ENCODE measurements around the gene TCAP.
"Not testable (repeated sequence)": the region's sequence is repeated elsewhere in the genome, so short reads cannot be mapped to it uniquely, and the experiment has no call there.

The TCAP gene

DNA sequence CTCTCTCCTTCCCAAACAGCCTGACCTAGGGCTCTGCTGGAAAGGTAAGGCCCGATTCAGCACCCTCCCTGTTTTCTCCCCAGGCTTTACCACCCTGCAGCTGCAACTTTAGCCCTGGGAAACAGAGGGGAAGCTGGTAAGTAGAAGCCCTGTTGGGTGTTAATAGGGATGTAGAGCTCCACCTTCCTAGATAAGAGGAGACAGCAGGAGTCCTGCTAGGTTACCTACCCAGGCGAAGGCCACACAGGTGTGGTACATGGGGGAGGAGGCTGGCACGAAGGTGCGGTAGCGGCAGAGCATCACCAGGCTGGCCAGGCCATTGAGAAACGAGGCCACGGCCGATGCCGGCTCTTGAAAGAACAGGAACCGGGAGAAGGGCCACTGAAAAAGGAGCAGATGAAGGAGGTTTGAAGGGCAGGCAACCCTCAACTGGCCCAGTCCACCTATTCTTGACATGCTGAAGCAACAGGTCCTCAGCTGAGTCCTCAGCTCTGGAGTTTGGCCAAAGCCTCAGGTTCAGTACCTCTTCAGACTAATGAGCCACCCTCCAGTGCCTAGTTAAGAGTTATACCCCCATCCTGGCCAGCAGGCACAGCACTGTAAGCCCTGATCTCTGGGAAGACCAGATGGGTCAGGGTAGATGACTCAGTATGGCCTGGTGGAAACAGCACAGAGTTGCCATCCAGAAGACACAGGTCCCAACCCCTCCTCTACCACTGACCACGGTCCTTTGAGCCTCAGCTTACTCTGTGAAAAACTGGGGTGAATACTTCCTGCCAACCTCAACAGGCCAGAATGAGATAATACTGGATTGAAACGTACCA, 19.4 kb downstream of the TCAP start:
- DNase-seq, result no peak

GRCh38 chr17:39687101-39687545, 22.0 kb downstream of the TCAP start:
- DNase-seq, result no peak

DNA sequence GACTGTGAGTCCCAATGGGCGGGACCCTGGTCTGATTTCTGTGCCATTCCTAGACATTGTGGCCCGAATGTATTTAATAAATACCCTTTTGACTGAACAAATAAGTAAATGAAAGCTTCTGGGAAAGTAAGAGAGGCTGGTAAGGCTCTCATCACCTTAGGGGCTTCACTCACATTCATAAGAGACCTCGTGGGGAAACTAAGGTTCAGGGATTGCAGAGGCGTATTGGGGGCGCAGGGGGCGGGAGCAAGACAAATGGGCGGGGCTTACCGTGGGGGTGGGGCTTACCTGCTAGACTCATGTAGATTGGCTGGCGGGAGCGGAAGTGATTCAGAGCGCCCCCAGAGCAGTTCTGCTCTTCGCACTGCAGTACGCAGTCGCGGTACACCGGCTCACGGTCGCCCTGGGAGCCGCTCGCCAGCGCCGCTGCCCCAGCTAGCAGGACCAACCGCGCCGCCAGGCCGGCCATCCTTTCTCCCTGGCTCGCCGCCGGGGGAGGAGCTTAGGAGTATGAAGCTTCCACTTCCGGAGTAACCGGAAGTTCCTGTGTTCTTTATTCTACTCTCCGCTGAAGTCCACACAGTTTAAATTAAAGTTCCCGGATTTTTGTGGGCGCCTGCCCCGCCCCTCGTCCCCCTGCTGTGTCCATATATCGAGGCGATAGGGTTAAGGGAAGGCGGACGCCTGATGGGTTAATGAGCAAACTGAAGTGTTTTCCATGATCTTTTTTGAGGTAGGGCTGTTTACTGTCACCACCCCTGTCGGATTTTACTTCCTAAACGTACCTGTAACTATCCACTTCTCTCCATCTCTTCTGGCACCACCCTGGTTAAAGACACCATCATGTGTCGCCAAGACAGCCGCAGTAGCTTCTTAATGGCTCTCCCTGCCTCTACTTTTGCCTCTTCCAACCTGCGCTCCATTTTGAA, 22.7 kb downstream of the TCAP start, which contains the start of gene PGAP3:
Gene PGAP3 (minus strand): TSS at position 512 of the 929 bp plus-strand sequence. CDS start 43 bp downstream, at position 469.
- peak; percentile 90 for DNase-seq

DNA sequence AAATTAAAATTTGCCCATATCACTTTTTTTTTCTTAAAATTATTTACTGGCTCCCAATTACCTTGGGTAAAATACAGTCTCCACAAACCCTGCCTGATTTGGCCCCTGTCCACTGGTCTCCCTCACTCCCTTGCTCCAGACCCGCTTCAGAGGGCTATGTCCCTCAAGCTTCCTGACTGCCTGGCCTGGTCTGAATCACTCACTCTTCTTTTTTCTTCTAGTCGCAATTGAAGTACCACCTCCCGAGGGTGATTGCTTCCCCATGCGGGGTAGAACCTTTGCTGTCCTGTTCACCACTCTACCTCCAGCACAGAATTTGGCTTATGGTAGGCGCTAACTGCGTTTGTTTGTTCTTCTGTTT, 23.3 kb downstream of the TCAP start:
- no peak for DNase-seq

- no peak for DNase-seq
Observed at GRCh38 chr17:39688945-39689344, 23.8 kb downstream of the TCAP start.

- no peak for DNase-seq
Observed at GRCh38 chr17:39694593-39694992, 29.4 kb downstream of the TCAP start.

- no peak for DNase-seq
Observed at GRCh38 chr17:39695089-39695474, 29.9 kb downstream of the TCAP start.

DNA sequence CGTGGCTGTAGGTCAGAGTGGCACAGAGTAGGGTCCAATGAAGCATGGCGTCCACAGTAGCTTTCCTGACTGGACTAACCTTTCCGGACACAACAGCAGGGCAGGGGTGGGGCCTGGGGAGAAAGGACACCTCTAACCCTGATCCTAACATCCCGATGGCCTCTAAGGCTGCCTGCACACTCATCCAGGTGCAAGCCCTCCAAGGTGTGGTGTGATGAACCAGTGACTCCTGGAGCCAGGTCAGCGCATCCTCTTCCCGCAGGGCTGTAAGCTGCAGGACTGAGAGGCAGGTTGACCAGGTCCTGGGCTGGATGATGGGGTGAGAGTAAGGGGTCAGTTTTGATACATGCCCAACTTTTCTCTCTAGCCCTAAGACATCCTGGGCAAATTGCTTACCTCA, 31.6 kb downstream of the TCAP start:
- DNase-seq, result no peak

DNA sequence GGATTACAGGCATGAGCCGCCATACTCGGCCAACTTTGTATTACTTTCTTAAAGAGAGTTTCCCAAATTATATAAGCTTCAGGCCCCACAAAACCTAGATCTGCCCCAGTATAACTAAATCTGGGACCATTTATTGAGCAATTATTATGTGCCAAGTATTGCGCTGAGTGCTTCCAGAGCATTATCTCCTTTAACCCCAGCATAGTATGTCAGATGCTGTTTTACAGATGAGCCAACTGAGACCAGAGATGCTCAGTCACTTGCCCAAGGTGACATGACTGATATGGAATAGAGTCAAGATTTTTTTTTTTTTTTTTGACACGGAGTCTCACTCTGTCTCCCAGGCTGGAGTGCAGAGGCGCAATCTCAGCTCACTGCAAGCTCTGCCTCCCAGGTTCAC, 32.8 kb downstream of the TCAP start:
- DNase-seq, result no peak

- DNase-seq, result not testable (repeated sequence)
Observed at GRCh38 chr17:39699157-39699817, 34.1 kb downstream of the TCAP start.

- DNase-seq, result peak; percentile 79
Observed at GRCh38 chr17:39699818-39700147, 34.6 kb downstream of the TCAP start, which contains the start of gene ERBB2. TSS of gene ERBB2 (plus strand) at chr17:39700064. CDS start at chr17:39700239, 175 bp downstream.

GRCh38 chr17:39700148-39700987, 35.2 kb downstream of the TCAP start:
- DNase-seq, result peak; percentile 8

GRCh38 chr17:39701012-39701783, 36.0 kb downstream of the TCAP start:
- no peak for DNase-seq

DNA sequence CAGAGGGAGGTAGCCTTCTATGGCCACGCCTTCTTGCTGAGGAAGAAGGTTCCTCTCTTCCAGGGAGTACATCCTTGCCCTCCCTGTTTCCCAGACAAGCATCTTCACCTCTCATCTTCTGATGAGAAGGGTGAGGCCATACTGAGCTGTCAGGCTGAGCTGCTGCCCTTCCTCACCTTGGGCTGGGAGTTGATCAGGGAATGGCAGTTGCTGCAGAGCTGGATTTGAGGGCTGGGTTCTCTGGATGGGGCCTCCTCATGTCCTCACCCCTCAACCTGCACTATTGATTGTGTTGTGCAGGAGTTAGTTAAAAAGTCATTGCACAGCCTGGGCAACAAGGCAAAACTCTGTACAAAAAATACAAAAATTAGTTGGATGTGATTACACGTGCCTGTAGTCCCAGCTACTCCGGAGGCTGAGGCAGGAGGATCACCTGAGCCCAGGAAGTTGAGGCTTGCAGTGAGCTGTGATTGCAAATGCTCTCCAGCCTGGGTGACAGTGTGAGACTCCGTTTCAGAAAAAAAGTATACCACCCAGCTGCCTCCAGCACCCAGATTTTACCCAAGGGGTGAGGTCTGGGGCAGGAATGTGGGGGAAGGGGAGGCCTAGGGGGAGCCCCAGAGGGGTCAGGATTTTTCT, 36.8 kb downstream of the TCAP start:
- DNase-seq, result no peak

- DNase-seq, result no peak
Observed at GRCh38 chr17:39702901-39703893, 38.0 kb downstream of the TCAP start.

DNA sequence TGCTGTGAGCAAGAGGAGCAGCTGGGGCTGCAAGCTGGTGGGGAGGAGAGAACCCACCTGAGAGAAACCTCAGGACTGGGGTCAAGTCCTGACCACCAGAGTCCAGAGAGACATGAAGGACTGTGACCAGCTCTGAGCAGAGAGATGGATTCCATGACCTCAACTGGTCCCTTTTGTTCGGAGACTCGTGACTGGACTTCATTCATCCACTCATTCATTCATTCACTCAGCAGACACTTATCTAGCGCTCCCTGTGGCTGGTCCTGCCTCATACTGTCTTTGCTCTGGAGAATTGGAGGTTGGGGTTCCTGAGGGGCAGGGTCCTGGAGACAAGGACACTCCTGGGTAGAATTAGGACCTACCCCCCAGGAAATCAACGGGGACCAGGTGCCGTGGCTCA, 38.8 kb downstream of the TCAP start:
- DNase-seq, result no peak

DNA sequence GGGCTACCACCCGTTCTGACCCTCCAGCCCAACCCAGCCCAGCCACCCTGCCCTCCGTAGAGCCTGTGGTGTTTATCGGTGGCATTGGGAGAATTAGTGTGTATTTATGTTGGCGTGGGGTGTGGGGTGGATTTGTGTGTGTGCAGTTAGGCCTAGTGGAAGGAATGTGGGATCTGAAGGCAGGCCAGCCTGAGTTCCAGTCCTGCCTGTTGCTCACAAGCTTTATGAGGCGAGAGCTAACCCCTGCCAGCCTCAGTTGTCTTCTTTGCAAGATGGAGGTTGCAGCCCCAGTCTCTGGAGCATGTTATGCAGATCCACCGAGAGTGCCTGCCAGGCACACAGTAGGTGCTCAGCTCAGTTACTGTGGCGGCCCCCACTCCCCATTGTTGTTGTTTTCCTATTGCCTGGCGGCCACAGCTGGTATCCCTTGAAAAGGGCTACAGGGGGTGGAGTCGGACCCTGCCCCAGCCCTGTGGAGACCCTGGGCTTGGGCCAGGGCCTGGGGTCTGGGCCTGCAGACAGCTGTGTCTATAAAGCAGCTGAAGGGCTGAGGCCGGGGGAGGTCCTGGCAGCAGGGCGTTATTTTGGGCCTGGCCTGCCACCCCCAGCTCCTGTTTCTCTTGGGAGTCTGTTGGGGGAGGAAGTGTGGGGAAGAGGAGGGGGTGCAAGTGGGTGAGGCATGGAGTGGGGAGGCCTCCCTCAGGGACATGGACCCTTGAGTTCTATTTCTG, 39.8 kb downstream of the TCAP start:
- peak; percentile 9 for DNase-seq

DNA sequence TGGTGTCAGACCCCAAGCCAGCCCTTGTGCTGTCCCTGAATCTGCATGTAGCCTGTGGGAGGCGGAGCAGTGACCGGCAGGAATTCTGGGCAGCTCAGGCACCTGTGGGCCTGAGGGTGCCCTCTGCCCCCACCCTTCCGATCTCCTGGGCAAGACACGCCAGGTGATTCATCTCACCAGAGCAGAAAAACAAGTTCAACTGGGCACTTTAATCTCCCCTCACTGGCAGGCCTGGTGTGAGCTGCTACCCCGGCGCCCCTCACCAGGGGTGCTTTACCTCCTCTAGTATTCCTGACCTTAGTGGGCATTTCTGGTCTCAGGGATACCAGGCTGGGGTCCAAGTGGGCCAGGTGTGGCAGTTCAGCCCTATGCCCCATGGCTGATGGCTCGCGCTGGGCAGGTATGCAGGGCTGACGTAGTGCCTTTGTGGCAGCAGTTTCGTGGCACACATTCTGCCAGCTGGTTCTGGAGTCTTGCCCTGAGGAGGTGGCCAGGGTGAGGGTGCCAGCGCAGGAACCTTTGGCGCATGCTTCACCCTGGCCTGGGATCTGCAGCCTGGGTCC, 40.7 kb downstream of the TCAP start:
- no peak for DNase-seq

- no peak for DNase-seq
Observed at GRCh38 chr17:39706383-39706782, 41.2 kb downstream of the TCAP start.
